Right lobe of liver (tissue), 6 donors: Measurements from ENCODE around the gene ZNF416. TPM values are rescaled to one million over a fixed set of nuclear protein-coding genes. Genes with fewer than 3 reads are reported as not detected.

Experiments used
- ATAC-seq, 4 donors: fragments of 200-7000 bp; cut with Tn5 transposase; one replicate each; pipeline ENCODE4 v1.9.1; 2020; ENCODE audit warnings: mild to moderate bottlenecking in 4 of 4, moderate library complexity in 4 of 4
- DNase-seq, 3 donors: peaks; one replicate each; pipeline ENCODE4 v3.0.0-alpha.2; 2020
- H3K27ac ChIP-seq, 3 donors: fragments of 200-600 bp; one replicate each; pipeline ENCODE4 v1.8.0; 2022
- H3K27me3 ChIP-seq, 2 donors: fragments of 200-600 bp; one replicate each; pipeline ENCODE4 v1.8.0; 2022
- H3K36me3 ChIP-seq, 4 donors: fragments of 200-600 bp; sonication (generic) in 1 of 4; one replicate each; pipeline versions ENCODE4 v1.5.1 to v1.8.0; 2017 to 2022; ENCODE audit warnings: control low read depth in 1 of 4
- H3K4me1 ChIP-seq, 4 donors: fragments of 200-600 bp; sonication (generic) in 1 of 4; one replicate each; pipeline versions ENCODE4 v1.5.1 to v1.8.0; 2017 to 2022; ENCODE audit warnings: control low read depth in 1 of 4
- H3K4me3 ChIP-seq, 3 donors: fragments of 200-600 bp; one replicate each; pipeline ENCODE4 v1.8.0; 2022
- H3K9me3 ChIP-seq, 4 donors: fragments of 200-600 bp; sonication (generic) in 1 of 4; one replicate each; pipeline versions ENCODE4 v1.5.1 to v1.8.0; 2017 to 2022; ENCODE audit warnings: control low read depth in 1 of 4
- POLR2A ChIP-seq: fragments of 450-650 bp; IDR thresholded peaks from one replicate; pipeline ENCODE4 v1.6.1; 2017; ENCODE audit warnings: antibody characterized with exemption, mild to moderate bottlenecking
- WGBS: methylation state at CpG from one replicate; pipeline ENCODE4 v1.1.6; 2018; ENCODE audit warnings: low coverage, low lambda C conversion rate; ENCODE audit not compliant: insufficient coverage; ENCODE audit errors: missing lambda C conversion rate; 5-methylcytosine and 5-hydroxymethylcytosine counted together
- intact Hi-C, 2 donors: fragments of 100-400 bp; cut with DNase I; formaldehyde crosslinking; loops; one replicate each; pipeline versions ENCODE4 v1.11.2 to v1.14.1; 2022
- total RNA-seq, 6 experiments: library from RNA; depleted of rRNA in 2 of 6; stranded (reverse); fragments of >200 nt in 2 of 6; fragmentation: NEBNext Ultra II Directional in 3 of 6; extraction: Animal tissue kit (Norgen Biotek cat#: 25700) in 3 of 6; gene quantifications; one replicate each; pipeline versions ENCODE4 v1.1.0 to v1.2.4, GENCODE V29; 2016 to 2023
- TF ChIP-seq, protein P1 (sequence below), 4 donors: fragments of 200-600 bp in 3 of 4; fragments of 450-650 bp in 1 of 4; IDR thresholded peaks; one replicate each; pipeline versions ENCODE4 v1.5.1 to v1.8.0; 2016 to 2022; ENCODE audit warnings: antibody characterized with exemption in 4 of 4, mild to moderate bottlenecking in 2 of 4
- donor health status: DM: no; HTN: yes; CAD: no.
- donor health status: DM: no; HTN: no; CAD: no.
- donor health status: DM: no; HTN: no; CAD: no.
- donor health status: DM: no; HTN: yes; CAD: no.
- donor health status: DM: no; HTN: yes; CAD: no.

ZNF416 gene
- total RNA-seq, 6 experiments from 2014 or later = 0.43 to 1.8 (median 1.2) TPM

DNA sequence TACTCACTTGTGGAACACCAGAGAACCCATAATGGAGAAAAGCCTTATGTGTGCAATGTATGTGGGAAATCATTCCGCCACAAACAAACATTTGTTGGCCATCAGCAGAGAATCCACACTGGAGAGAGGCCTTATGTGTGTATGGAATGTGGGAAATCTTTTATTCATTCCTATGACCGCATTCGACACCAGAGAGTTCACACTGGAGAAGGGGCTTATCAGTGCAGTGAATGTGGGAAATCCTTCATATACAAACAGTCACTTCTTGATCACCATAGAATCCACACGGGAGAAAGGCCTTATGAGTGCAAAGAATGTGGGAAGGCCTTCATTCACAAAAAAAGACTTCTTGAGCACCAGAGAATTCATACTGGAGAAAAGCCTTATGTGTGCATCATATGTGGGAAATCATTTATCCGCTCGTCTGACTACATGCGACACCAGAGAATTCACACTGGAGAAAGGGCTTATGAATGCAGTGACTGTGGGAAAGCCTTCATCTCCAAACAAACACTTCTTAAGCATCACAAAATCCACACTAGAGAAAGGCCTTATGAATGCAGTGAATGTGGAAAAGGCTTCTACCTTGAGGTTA, 40.7 kb downstream of the ZNF416 start:
- Histone ChIP-seq H3K36me3 (peaks cover 0 to 20% (median 0%) of the 10 kb centered on the region in 4 donors), H3K9me3 (peaks cover 0 to 67% (median 32%) of the 10 kb centered on the region in 4 donors)

DNA sequence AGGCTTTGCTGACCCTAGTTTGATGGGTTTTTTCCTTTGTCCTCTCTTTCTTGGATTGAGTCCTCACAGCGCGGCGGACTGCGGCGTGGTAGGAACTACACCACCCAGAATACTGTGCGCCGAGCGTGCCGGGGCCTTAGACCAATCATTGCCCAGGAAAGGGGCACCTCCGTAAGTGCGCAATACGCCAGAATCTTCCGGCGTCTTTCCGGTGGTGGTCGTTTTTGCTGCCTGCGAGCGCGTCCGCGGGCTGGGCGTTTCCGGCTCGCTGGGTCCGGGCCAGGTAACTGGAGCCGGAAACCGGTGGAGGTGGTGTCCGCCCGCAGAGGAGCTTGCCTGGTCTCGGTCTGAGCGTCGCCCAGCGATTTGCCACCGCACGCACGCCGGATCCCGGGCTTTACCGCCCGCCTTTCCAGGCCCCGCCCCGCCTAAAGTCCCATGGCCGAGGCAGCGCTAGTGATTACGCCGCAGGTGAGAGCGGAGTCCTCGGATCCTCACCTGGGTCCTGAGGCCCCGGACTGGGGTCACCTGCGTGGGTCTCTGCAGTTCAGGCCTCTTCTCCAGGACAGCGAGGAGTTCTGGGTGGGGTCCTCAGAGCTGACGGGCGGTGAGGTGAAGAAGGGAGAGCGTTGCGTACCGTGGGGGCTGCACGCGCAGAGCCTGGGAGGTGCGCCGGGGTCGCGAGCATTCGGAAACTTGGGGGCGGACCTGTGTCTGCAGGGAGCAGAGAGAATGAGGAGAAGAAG, 51.4 kb downstream of the ZNF416 start, which contains the start of gene ZNF549:
Gene ZNF549 (plus strand): TSS at position 221 of the 746 bp plus-strand sequence. CDS start 218 bp downstream, at position 439.
- peak within 1 kb of the TSS; percentile 54 to 75 (median 61) for H3K4me3 ChIP-seq
- DNase-seq = peak; percentile 80 to 91 (median 87)
- intact Hi-C loops = no loop called here
- no peaks in the 10 kb centered on the region for H3K27me3 ChIP-seq
- peak within 1 kb of the TSS in 2 of 3 donors; percentile 31 to 47 for H3K27ac ChIP-seq
- peaks cover 0 to 3% (median 1%) of the 10 kb centered on the region in 4 donors for H3K36me3 ChIP-seq
- WGBS = 3% methylated on average over 38 of the region's 64 CpGs
- peaks cover 0 to 5% (median 0%) of the 10 kb centered on the region in 4 donors for H3K4me1 ChIP-seq
- peaks cover 0 to 19% (median 1%) of the 10 kb centered on the region in 4 donors for H3K9me3 ChIP-seq
- TF ChIP-seq, protein P1, sequence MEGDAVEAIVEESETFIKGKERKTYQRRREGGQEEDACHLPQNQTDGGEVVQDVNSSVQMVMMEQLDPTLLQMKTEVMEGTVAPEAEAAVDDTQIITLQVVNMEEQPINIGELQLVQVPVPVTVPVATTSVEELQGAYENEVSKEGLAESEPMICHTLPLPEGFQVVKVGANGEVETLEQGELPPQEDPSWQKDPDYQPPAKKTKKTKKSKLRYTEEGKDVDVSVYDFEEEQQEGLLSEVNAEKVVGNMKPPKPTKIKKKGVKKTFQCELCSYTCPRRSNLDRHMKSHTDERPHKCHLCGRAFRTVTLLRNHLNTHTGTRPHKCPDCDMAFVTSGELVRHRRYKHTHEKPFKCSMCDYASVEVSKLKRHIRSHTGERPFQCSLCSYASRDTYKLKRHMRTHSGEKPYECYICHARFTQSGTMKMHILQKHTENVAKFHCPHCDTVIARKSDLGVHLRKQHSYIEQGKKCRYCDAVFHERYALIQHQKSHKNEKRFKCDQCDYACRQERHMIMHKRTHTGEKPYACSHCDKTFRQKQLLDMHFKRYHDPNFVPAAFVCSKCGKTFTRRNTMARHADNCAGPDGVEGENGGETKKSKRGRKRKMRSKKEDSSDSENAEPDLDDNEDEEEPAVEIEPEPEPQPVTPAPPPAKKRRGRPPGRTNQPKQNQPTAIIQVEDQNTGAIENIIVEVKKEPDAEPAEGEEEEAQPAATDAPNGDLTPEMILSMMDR (IDR thresholded peaks at IDR 0.05) = no peak
- TF ChIP-seq POLR2A = no peak
- ATAC-seq = peak; percentile 99 to 100 (median 100)

More for the DNA sequence above, 40.7 kb downstream of the ZNF416 start:
- intact Hi-C loops = no loop called here
- Histone ChIP-seq H3K27me3 (no peaks in the 10 kb centered on the region), H3K27ac (no peak overlapping the region), H3K4me1 (no peaks in the 10 kb centered on the region), H3K4me3 (no peak overlapping the region)
- TF ChIP-seq, protein P1 (IDR thresholded peaks at IDR 0.05) = no peak
- TF ChIP-seq POLR2A = no peak
- no peak for ATAC-seq
- no peak for DNase-seq
- 95% methylated on average over 7 of the region's 7 CpGs for WGBS

Other genes starting within 250 kb of the ZNF416 start
- 1 to 10 TPM; 1.5 to 2.8 (median 2.1) TPM for gene ZNF304, start 227.6 kb downstream of the ZNF416 start, total RNA-seq
- 10 to 100 TPM in 1 of 6 experiments, 1 to 10 TPM in 5; 1.1 to 10.8 (median 3.1) TPM for gene TRAPPC2B, start 215.4 kb downstream of the ZNF416 start, total RNA-seq
- 1 to 10 TPM in 2 of 6 experiments, under 1 TPM in 4; 0.31 to 1.6 (median 0.93) TPM for gene ZNF547, start 215.4 kb downstream of the ZNF416 start, total RNA-seq
- 1 to 10 TPM; 2.3 to 7.0 (median 4.8) TPM for gene ZNF548, start 189.1 kb downstream of the ZNF416 start, total RNA-seq
- 1 to 10 TPM; 1.8 to 4.6 (median 3.4) TPM for gene ZNF17, start 167.8 kb downstream of the ZNF416 start, total RNA-seq
- 1 to 10 TPM; 2.2 to 6.0 (median 3.8) TPM for gene ZNF749, start 143.6 kb downstream of the ZNF416 start, total RNA-seq
- under 1 TPM; 0.11 to 0.48 (median 0.19) TPM for gene VN1R1, start 121.8 kb downstream of the ZNF416 start, total RNA-seq
- gene ZNF772, start 101.3 kb downstream of the ZNF416 start, total RNA-seq = 1 to 10 TPM; 1.7 to 4.8 (median 2.6) TPM
- gene ZNF419, start 91.2 kb downstream of the ZNF416 start, total RNA-seq = 1 to 10 TPM; 2.4 to 4.7 (median 3.4) TPM
- 1 to 10 TPM; 1.3 to 4.1 (median 2.2) TPM for gene ZNF773, start 79.0 kb downstream of the ZNF416 start, total RNA-seq
- gene ZNF549, start 51.6 kb downstream of the ZNF416 start, total RNA-seq = 1 to 10 TPM in 2 of 6 experiments, under 1 TPM in 4; 0.61 to 1.8 (median 0.90) TPM
- gene ZNF550, start 19.0 kb downstream of the ZNF416 start, total RNA-seq = 1 to 10 TPM in 5 of 6 experiments, under 1 TPM in 1; 0.92 to 6.9 (median 2.5) TPM
- 1 to 10 TPM in 1 of 6 experiments, under 1 TPM in 5; 0.31 to 4.2 (median 0.39) TPM for gene ZIK1, start 5.2 kb upstream of the ZNF416 start, total RNA-seq
- gene ZNF530, start 21.0 kb upstream of the ZNF416 start, total RNA-seq = 1 to 10 TPM in 1 of 6 experiments, under 1 TPM in 5; 0.25 to 1.2 (median 0.49) TPM
- gene ZNF134, start 35.3 kb upstream of the ZNF416 start, total RNA-seq = 1 to 10 TPM; 3.6 to 8.9 (median 5.0) TPM
- 1 to 10 TPM; 1.7 to 5.4 (median 3.9) TPM for gene ZNF211, start 54.3 kb upstream of the ZNF416 start, total RNA-seq
- not detected for gene ZSCAN4, start 90.0 kb upstream of the ZNF416 start, total RNA-seq
- gene ZNF551, start 103.1 kb upstream of the ZNF416 start, total RNA-seq = 1 to 10 TPM in 4 of 6 experiments, under 1 TPM in 2; 0.77 to 2.2 (median 1.4) TPM
- 1 to 10 TPM in 1 of 6 experiments, under 1 TPM in 5; 0.31 to 1.2 (median 0.60) TPM for gene ZNF154, start 130.3 kb upstream of the ZNF416 start, total RNA-seq
- 1 to 10 TPM; 1.1 to 2.5 (median 1.9) TPM for gene ZNF671, start 148.7 kb upstream of the ZNF416 start, total RNA-seq
- 10 to 100 TPM in 1 of 6 experiments, 1 to 10 TPM in 5; 3.7 to 11.6 (median 5.7) TPM for gene ZNF776, start 167.9 kb upstream of the ZNF416 start, total RNA-seq
- 1 to 10 TPM; 4.0 to 8.4 (median 5.9) TPM for gene ZNF586, start 190.8 kb upstream of the ZNF416 start, total RNA-seq
- 1 to 10 TPM; 2.6 to 9.0 (median 4.9) TPM for gene ZNF552, start 236.0 kb upstream of the ZNF416 start, total RNA-seq